AG04450 (cell line): Measurements from ENCODE around the gene C5orf63. TPM values are rescaled to one million over a fixed set of nuclear protein-coding genes. Genes with fewer than 3 reads are reported as not detected.
"Not testable (repeated sequence)": the region's sequence is repeated elsewhere in the genome, so short reads cannot be mapped to it uniquely, and the experiment has no call there.

ENCODE experiments used
- CTCF ChIA-PET: fragments of 300-600, 350-600 bp; formaldehyde crosslinking; extraction: SDS; loops from one replicate; lab custom pipeline; 2022; ENCODE audit warnings: antibody characterized with exemption, inconsistent platforms; lab: Charles Lee
- POLR2A ChIA-PET: fragments of 350-600 bp; formaldehyde crosslinking; extraction: SDS; loops from one replicate; lab custom pipeline; 2021; ENCODE audit warnings: antibody characterized with exemption, inconsistent platforms; lab: Yijun Ruan, JAX
- DNase-seq: peaks from one replicate; pipeline ENCODE4 v3.0.0-alpha.2; 2011; ENCODE audit warnings: low read depth, low spot score
- H3K27ac ChIP-seq: one replicate; pipeline ENCODE4 v1.5.1; 2012; ENCODE audit warnings: low read depth, low read length, control low read depth
- H3K27me3 ChIP-seq: one replicate; pipeline ENCODE4 v1.6.0; 2012; ENCODE audit warnings: low read length; ENCODE audit not compliant: control insufficient read depth, insufficient read depth
- H3K4me3 ChIP-seq: 2 replicates; pipeline ENCODE4 v1.5.1; 2011; ENCODE audit warnings: mild to moderate bottlenecking, low read depth, low read length, control low read depth
- H3K9me3 ChIP-seq: 2 replicates; pipeline ENCODE4 v1.5.1; 2012; ENCODE audit warnings: low read length; ENCODE audit not compliant: control insufficient read depth, insufficient read depth
- CTCF ChIP-seq: IDR thresholded peaks from 2 replicates; pipeline ENCODE4 v1.5.1; 2011; ENCODE audit warnings: low read depth, low read length, control low read depth, inconsistent platforms
- polyA plus RNA-seq: library from polyadenylated mRNA; depleted of rRNA; stranded (reverse); fragments of >200 nt; gene quantifications from 2 replicates; pipeline ENCODE4 v1.2.3, GENCODE V29; 2011

C5orf63 gene
- polyA plus RNA-seq, 1 experiment, result 2.9 TPM

GRCh38 chr5:127022846-127023245 is 50.5 kb downstream of the C5orf63 start:
- Histone ChIP-seq H3K9me3 (no peaks in the 10 kb centered on the region), H3K4me3 (no peak overlapping the region), H3K27ac (no peak overlapping the region), H3K27me3 (no peaks in the 10 kb centered on the region)
- ChIA-PET CTCF (no interaction called here), POLR2A (no interaction called here)
- TF ChIP-seq CTCF, result no peak
- DNase-seq, result no peak

GRCh38 chr5:127019928-127020327 is 53.4 kb downstream of the C5orf63 start:
- CTCF ChIA-PET, result interaction anchor here (1.1 kb wide), 1 partner anchor 10 kb away, joined by 3 read pairs; no protein-coding TSS in a partner anchor
- Histone ChIP-seq H3K9me3 (no peaks in the 10 kb centered on the region), H3K27me3 (no peaks in the 10 kb centered on the region), H3K27ac (no peak overlapping the region), H3K4me3 (no peak overlapping the region)
- TF ChIP-seq CTCF, result no peak
- DNase-seq, result no peak
- POLR2A ChIA-PET, result no interaction called here

GRCh38 chr5:127016722-127017121 is 56.6 kb downstream of the C5orf63 start:
- H3K9me3 ChIP-seq, DNase-seq, POLR2A ChIA-PET, H3K27me3 ChIP-seq, H3K27ac ChIP-seq, H3K4me3 ChIP-seq: not testable (repeated sequence)
- CTCF ChIA-PET, result interaction anchor here (1.0 kb wide), 1 partner anchor 12 kb away, joined by 5 read pairs; no protein-coding TSS in a partner anchor

- H3K27ac ChIP-seq, result no peak overlapping the region
- TF ChIP-seq CTCF, result no peak
- POLR2A ChIA-PET, result no interaction called here
- CTCF ChIA-PET, result interaction anchor here (1.0 to 1.8 kb wide), 2 partner anchors 9 to 13 kb away, joined by 5 to 7 read pairs; no protein-coding TSS in a partner anchor
- H3K4me3 ChIP-seq, result no peak overlapping the region
- no peaks in the 10 kb centered on the region for H3K27me3 ChIP-seq
- H3K9me3 ChIP-seq, result no peaks in the 10 kb centered on the region
- no peak for DNase-seq
Measured at GRCh38 chr5:127015716-127016115, 57.6 kb downstream of the C5orf63 start.

- POLR2A ChIA-PET, result no interaction called here
- DNase-seq, result no peak
- Histone ChIP-seq H3K4me3 (no peak overlapping the region), H3K27ac (no peak overlapping the region), H3K9me3 (no peaks in the 10 kb centered on the region), H3K27me3 (no peaks in the 10 kb centered on the region)
- CTCF ChIA-PET, result interaction anchor here (0.9 to 1.8 kb wide), 2 partner anchors 14 to 339 kb away, joined by 3 to 7 read pairs; no protein-coding TSS in a partner anchor
- TF ChIP-seq CTCF, result no peak
Measured at GRCh38 chr5:127014573-127014972, 58.7 kb downstream of the C5orf63 start.
